Measurements from ENCODE around the gene TPST1.
A peak's percentile ranks its signal among the peaks of the same experiment; 100 is the strongest.
"Not testable (repeated sequence)": the region's sequence is repeated elsewhere in the genome, so short reads cannot be mapped to it uniquely, and the experiment has no call there.

The TPST1 gene

GRCh38 chr7:66204822-66205740 is at the start of gene TPST1:
TSS of gene TPST1 (plus strand) at chr7:66205334. CDS start at chr7:66240426, 35,092 bp downstream.
- peak; percentile 32 to 64 for DNase-seq (ENCODE audit: low read depth in 2 of 2)

GRCh38 chr7:66156035-66156434 is 49.1 kb upstream of the TPST1 start:
- not testable (repeated sequence) for DNase-seq (ENCODE audit: low read depth in 2 of 2)

- no peak for DNase-seq (ENCODE audit: low read depth in 2 of 2)
These were observed 48.1 kb upstream of the TPST1 start for GRCh38 chr7:66157060-66157459.

GRCh38 chr7:66162622-66163021 is 42.5 kb upstream of the TPST1 start:
- DNase-seq (ENCODE audit: low read depth in 2 of 2), result no peak

GRCh38 chr7:66163186-66163610 is 41.9 kb upstream of the TPST1 start:
- DNase-seq (ENCODE audit: low read depth in 2 of 2), result no peak

GRCh38 chr7:66164356-66164755 is 40.8 kb upstream of the TPST1 start:
- DNase-seq (ENCODE audit: low read depth in 2 of 2), result no peak

GRCh38 chr7:66167773-66168387 is 37.3 kb upstream of the TPST1 start:
- DNase-seq (ENCODE audit: low read depth in 2 of 2), result no peak

GRCh38 chr7:66169616-66170015 is 35.5 kb upstream of the TPST1 start:
- DNase-seq (ENCODE audit: low read depth in 2 of 2), result no peak

GRCh38 chr7:66170309-66171231 is 34.6 kb upstream of the TPST1 start:
- no peak for DNase-seq (ENCODE audit: low read depth in 2 of 2)

GRCh38 chr7:66172536-66173401 is 32.4 kb upstream of the TPST1 start:
- not testable (repeated sequence) for DNase-seq (ENCODE audit: low read depth in 2 of 2)

GRCh38 chr7:66173856-66174255 is 31.3 kb upstream of the TPST1 start:
- no peak for DNase-seq (ENCODE audit: low read depth in 2 of 2)

- not testable (repeated sequence) for DNase-seq (ENCODE audit: low read depth in 2 of 2)
These were observed 30.1 kb upstream of the TPST1 start for GRCh38 chr7:66175006-66175405.

- DNase-seq (ENCODE audit: low read depth in 2 of 2), result no peak
These were observed 28.2 kb upstream of the TPST1 start for GRCh38 chr7:66176914-66177313.

- DNase-seq (ENCODE audit: low read depth in 2 of 2), result no peak
These were observed 26.9 kb upstream of the TPST1 start for GRCh38 chr7:66178258-66178657.

GRCh38 chr7:66181329-66181728 is 23.8 kb upstream of the TPST1 start:
- no peak for DNase-seq (ENCODE audit: low read depth in 2 of 2)

GRCh38 chr7:66181845-66182244 is 23.3 kb upstream of the TPST1 start:
- DNase-seq (ENCODE audit: low read depth in 2 of 2), result no peak

GRCh38 chr7:66182920-66183319 is 22.2 kb upstream of the TPST1 start:
- no peak for DNase-seq (ENCODE audit: low read depth in 2 of 2)

GRCh38 chr7:66183700-66184099 is 21.4 kb upstream of the TPST1 start:
- no peak for DNase-seq (ENCODE audit: low read depth in 2 of 2)

GRCh38 chr7:66185680-66186187 is 19.4 kb upstream of the TPST1 start:
- no peak for DNase-seq (ENCODE audit: low read depth in 2 of 2)

GRCh38 chr7:66186991-66187390 is 18.1 kb upstream of the TPST1 start:
- DNase-seq (ENCODE audit: low read depth in 2 of 2), result no peak

GRCh38 chr7:66187905-66188304 is 17.2 kb upstream of the TPST1 start:
- DNase-seq (ENCODE audit: low read depth in 2 of 2), result no peak

Data from stimulated activated CD4-positive, alpha-beta T cell treated with anti-CD3 and anti-CD28 coated beads, Interleukin-1b, Interleukin-23, amount 100 ng/mL, for 1 hour (primary cell).